ENCODE measurements around the gene FUT8.
"Not testable (repeated sequence)": the region's sequence is repeated elsewhere in the genome, so short reads cannot be mapped to it uniquely, and the experiment has no call there.

FUT8 gene

GRCh38 chr14:65704850-65705249 lies 292.3 kb downstream of the FUT8 start:
- Histone ChIP-seq H3K27ac (no peak overlapping the region), H3K36me3 (no peaks in the 10 kb centered on the region), H3K4me3 (no peak overlapping the region), H3K4me1 (no peaks in the 10 kb centered on the region), H3K9me3 (peaks cover 0 to 9% (median 0%) of the 10 kb centered on the region in 3 donors), H3K27me3 (no peaks in the 10 kb centered on the region)
- intact Hi-C loops (cut with DNase I; ENCODE audit: low total_unique reads) = no loop called here
- DNase-seq = no peak
- no peak for TF ChIP-seq CTCF (IDR thresholded peaks at IDR 0.05)

GRCh38 chr14:65709576-65709975 lies 297.0 kb downstream of the FUT8 start:
- H3K27me3 ChIP-seq = no peaks in the 10 kb centered on the region
- intact Hi-C loops (cut with DNase I; ENCODE audit: low total_unique reads) = no loop called here
- no peak overlapping the region for H3K27ac ChIP-seq
- peaks cover 4 to 21% (median 5%) of the 10 kb centered on the region in 3 donors for H3K9me3 ChIP-seq
- H3K36me3 ChIP-seq = no peaks in the 10 kb centered on the region
- H3K4me3 ChIP-seq = no peak overlapping the region
- no peak for DNase-seq
- TF ChIP-seq CTCF (IDR thresholded peaks at IDR 0.05) = no peak
- no peaks in the 10 kb centered on the region for H3K4me1 ChIP-seq

- intact Hi-C loops (cut with DNase I; ENCODE audit: low total_unique reads); H3K27ac ChIP-seq; H3K4me1 ChIP-seq; H3K27me3 ChIP-seq; H3K36me3 ChIP-seq; DNase-seq; H3K4me3 ChIP-seq: not testable (repeated sequence)
- peaks cover 4 to 23% (median 5%) of the 10 kb centered on the region in 3 donors for H3K9me3 ChIP-seq
Measured at GRCh38 chr14:65716813-65717212, 304.3 kb downstream of the FUT8 start.

GRCh38 chr14:65717384-65717915 lies 304.9 kb downstream of the FUT8 start:
- peaks cover 4 to 23% (median 5%) of the 10 kb centered on the region in 3 donors for H3K9me3 ChIP-seq
- H3K4me1 ChIP-seq; intact Hi-C loops (cut with DNase I; ENCODE audit: low total_unique reads); H3K4me3 ChIP-seq; DNase-seq; H3K36me3 ChIP-seq; H3K27me3 ChIP-seq; H3K27ac ChIP-seq: not testable (repeated sequence)

GRCh38 chr14:65718629-65719028 lies 306.1 kb downstream of the FUT8 start:
- Histone ChIP-seq H3K36me3 (peaks cover 0 to 3% (median 0%) of the 10 kb centered on the region in 3 donors), H3K4me1 (no peaks in the 10 kb centered on the region), H3K27ac (no peak overlapping the region), H3K9me3 (peaks cover 4 to 17% (median 5%) of the 10 kb centered on the region in 3 donors), H3K4me3 (no peak overlapping the region), H3K27me3 (no peaks in the 10 kb centered on the region)
- DNase-seq = no peak
- no peak for TF ChIP-seq CTCF (IDR thresholded peaks at IDR 0.05)
- intact Hi-C loops (cut with DNase I; ENCODE audit: low total_unique reads) = no loop called here

- no peak overlapping the region for H3K27ac ChIP-seq
- no peak for TF ChIP-seq CTCF (IDR thresholded peaks at IDR 0.05)
Measured at GRCh38 chr14:65720171-65720570, 307.6 kb downstream of the FUT8 start.

GRCh38 chr14:65720743-65721142 lies 308.2 kb downstream of the FUT8 start:
- Histone ChIP-seq H3K27me3 (no peaks in the 10 kb centered on the region), H3K27ac (no peak overlapping the region), H3K4me3 (no peak overlapping the region), H3K4me1 (no peaks in the 10 kb centered on the region), H3K36me3 (peaks cover 0 to 9% (median 3%) of the 10 kb centered on the region in 3 donors), H3K9me3 (peaks cover 0 to 12% (median 0%) of the 10 kb centered on the region in 3 donors)
- intact Hi-C loops (cut with DNase I; ENCODE audit: low total_unique reads) = no loop called here
- TF ChIP-seq CTCF (IDR thresholded peaks at IDR 0.05) = no peak
- DNase-seq = no peak

More at GRCh38 chr14:65720171-65720570, 307.6 kb downstream of the FUT8 start:
- Histone ChIP-seq H3K9me3 (peaks cover 0 to 12% (median 0%) of the 10 kb centered on the region in 3 donors), H3K27me3 (no peaks in the 10 kb centered on the region), H3K36me3 (peaks cover 0 to 9% (median 3%) of the 10 kb centered on the region in 3 donors), H3K4me3 (no peak overlapping the region), H3K4me1 (no peaks in the 10 kb centered on the region)
- intact Hi-C loops (cut with DNase I; ENCODE audit: low total_unique reads) = no loop called here
- DNase-seq = no peak

All from tibial artery (tissue), 4 donors.